Activated CD4-positive, CD25-positive, alpha-beta regulatory T cell treated with anti-CD3 and anti-CD28 coated beads, Interleukin-2, amount 50 U/mL, for 24 hours (primary cell): Measurements from ENCODE around the gene KIF26A.

Experiments used
- ATAC-seq, 2 donors: fragments of 150-1000 bp; cut with Tn5 transposase; one replicate each; pipeline ENCODE4 v1.10.0; 2021; ENCODE audit warnings: mild to moderate bottlenecking in 1 of 2, moderate library complexity in 1 of 2

The KIF26A gene

GRCh38 chr14:104211741-104212140 lies 73.4 kb downstream of the KIF26A start:
- no peak for ATAC-seq

DNA sequence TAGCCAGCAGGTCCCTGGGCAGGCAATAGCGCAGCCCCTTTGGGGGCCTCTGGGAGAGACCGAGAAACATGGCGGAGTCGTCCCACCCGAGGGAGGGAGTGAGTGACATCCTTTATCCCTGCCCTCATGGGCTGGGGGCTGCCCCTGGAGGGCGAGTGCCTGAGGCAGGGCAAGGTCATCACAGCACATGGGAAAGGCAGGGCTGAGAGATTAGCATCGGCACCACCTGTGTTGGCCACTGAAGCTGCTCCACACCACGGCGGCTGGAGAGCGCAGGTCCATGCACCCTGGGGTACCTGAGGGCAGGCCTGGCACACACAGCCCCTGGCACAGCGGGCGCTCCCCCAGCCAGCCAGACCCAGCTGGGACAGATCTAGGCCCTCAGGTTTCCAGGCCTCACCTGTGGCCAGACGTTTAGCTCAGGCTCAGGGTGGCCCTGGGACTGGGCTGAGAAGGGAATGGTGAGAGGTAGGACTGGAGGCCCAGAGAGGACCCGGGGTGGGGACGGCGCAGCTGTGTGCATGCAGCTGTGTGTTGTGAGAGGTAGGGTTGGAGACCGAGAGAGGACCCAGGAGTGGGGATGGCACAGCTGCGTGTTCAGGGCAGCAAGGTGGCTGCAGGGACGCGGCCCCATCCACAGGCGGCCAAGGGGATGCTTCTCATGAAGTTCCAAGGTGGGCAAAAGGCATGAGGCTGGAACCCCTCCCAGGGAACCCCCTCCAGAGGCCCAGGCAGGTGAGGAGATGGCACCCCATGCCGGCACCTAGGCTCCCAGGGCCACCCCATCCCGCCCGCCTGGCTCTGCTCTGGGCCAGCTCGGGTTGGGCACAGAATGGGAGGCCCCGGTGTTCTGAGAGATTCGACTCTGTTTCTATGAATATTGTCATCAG lies 74.1 kb downstream of the KIF26A start:
- no peak for ATAC-seq

- no peak for ATAC-seq
Observed at GRCh38 chr14:104213301-104214034, 75.1 kb downstream of the KIF26A start.

- ATAC-seq, result no peak
Observed at GRCh38 chr14:104214431-104215218, 76.2 kb downstream of the KIF26A start.

DNA sequence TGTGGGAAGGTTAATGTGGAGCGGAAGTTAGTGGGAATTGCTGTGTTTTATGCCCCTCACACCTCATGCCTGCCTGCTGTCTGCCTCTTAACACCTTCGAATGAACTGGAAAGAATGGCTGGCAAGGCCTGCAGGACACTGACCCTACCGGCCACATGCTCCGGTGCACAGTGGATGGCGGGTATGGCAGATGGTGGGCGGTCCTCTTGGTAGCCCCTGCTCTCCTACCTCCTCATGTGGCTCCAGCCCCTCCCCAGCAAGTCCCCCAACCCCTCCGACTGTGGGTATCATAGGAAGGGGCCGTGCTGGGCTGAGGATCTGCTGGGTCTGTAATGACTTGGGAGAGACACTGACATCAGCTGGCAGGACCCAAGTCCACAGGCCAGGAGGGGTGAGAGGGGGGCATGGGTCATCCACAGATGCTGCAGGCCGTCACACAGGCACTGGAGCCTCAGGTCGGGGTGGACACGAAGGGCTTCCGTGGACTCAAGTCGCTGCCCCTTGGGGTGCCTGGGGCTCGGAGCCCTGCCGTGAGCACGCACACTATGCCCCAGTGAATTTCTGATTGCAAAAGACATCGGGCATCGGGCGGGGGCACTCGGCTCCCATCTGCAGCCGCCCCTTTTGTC lies 77.4 kb downstream of the KIF26A start:
- ATAC-seq, result no peak

DNA sequence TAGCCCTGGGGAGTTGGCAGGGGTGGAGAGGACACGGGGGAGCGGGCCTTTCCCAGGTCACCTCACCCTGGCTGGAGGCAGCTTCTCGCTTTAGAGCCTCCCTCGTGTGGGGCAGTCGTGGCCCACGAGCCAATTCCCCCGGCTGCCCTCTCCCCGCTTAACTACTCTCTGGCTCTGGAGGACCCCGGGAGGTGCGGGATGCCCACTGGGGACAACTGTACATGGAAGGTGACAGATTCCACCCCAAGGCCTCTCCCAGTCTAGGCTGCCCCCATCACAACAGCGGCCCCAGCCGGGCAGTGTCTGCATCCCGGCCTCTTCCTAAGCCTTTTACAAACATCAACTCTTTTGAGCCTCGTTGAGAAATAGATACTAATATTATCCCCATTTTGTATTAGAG lies 78.1 kb downstream of the KIF26A start:
- ATAC-seq, result no peak

- ATAC-seq, result no peak
Observed at GRCh38 chr14:104217486-104218360, 79.3 kb downstream of the KIF26A start.

DNA sequence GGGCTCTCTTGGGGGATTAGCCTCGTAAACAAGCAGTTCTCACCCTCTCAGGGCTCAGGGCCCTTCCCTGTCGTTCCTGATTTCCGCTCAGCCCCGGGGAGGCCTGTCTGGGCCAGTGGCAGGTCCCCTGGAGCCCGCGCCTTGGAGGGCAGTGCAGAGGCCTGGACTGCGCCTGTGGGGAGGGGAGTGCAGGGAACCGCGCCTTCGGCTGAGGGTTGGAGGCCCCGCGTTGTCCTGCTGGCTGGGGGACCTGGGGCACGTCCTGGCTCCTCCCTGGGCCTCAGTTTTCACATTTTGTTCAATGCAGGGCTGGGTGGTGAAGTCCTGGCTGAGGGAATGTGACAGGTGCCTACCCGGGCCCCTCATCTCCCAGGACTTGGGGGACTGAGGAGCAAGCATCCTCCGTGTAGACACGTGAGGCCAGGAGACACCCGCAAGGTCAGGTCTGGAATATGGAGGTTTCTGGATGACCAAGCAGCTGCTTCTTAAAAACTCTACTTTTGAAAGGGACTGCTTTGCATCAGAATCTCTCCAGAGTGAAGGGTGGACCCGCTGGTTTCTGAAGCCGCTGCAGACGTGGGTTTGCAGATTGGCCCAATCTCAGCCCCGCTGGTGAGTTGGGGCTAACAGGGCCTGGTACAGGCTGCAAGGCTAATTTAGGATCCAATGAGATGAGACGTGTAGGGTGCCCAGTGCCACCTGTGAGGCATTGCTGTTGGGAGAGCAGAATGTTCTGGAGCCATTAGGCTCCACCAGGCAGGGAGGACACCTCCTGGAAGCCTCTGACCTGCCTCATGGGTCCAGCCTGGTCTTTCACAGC lies 80.2 kb downstream of the KIF26A start:
- no peak for ATAC-seq

GRCh38 chr14:104219731-104220214 lies 81.4 kb downstream of the KIF26A start:
- ATAC-seq, result no peak

DNA sequence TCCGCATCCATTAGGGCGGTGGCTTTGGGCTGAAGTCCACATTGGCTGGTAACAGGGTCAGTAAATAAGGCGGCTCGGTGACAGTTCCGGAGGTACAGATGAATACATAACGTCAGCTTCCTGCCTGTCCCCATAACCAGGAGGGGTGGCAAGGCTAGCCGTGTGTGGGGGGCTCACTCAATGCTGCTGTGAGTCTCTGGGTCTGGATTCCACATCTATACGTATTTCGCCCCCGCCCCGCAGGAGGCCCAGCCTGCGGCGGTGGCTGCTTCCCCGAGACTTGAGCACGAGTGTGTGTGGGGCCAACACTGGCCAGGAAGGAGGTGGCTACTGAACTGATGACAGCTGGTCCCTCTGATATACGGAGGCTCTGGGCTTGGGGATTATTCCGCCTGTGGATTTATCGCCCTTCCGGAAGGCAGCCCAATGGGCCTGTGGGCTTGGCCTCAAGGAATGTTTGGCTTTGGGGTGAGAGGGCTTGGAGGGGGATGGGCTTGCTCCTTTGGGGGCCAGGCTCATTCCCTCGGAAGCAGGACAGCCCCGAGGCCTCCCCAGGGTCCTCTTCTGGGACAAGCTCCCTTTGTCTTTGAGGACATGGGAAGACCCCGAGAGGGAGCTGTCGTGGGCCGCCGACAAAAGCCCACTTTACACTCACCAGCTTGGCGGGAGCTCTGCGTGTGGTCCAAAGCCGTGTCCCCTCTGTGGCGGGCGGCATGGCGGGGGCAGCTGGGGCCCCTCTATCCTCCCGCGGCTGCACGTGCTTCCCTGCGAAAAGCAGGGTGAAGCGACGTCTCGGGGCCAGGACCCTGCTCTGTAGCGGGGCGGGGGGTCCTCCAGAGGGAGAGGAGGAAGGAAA lies 82.1 kb downstream of the KIF26A start:
- ATAC-seq, result no peak

DNA sequence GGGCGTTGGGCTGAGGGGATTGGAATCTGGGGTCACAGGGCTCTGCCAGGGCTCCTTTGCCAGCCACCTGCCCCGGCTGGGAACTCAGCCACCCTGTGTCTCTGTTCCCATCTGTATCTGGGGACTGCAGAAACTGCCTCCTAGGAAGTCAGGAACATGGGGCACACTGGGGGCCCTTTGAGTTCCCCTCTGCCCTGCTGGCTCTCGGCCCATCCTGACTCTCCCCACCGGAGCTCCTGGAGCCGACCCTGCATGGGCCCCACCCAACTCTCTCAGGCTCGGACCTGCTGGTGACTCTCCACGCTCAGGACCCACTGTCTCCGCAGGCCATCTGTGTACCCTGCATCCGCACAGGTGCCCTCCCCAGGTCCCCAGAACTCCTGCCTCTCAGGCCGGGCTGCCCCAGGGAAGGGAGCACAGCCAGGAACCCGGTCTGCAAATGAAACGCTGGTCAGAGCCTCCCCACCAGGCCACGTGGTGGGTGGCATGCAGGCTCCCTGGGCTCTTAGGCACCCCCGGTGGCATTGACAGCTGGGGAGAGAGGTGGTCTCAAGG lies 82.8 kb downstream of the KIF26A start:
- ATAC-seq, result no peak

- ATAC-seq, result no peak
Observed at GRCh38 chr14:104221636-104222369, 83.4 kb downstream of the KIF26A start.

DNA sequence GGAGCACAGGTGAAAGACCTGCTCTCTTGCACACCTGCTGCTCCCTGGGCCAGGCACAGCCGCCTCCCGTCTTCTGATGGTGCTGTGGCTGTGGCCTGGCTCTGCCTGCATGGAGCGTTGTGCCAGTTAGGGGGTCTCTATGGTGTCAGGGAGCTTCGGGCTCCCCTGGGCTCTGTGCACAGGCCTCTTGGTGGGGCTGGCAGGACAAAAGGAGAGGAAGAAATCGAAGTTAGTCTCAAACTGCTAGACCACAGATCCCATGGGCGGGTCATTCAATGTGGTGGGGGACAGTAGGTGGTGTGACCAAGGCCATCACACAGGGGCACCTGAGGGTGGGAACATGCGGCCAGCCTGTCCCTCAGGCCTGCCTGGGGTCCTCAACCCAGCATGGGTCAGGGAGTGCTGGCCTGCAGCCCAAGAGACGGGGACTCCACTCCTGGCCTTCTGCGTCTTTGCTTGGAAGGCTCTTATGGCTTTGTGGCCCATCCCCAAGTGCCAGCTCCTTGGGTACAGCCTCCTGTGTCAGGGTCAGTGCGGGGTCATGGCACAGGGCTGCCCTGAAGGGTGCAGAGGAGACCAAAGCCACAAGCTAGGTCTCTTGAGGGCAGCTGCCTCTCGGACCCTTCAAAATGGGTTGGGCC lies 84.1 kb downstream of the KIF26A start:
- no peak for ATAC-seq

DNA sequence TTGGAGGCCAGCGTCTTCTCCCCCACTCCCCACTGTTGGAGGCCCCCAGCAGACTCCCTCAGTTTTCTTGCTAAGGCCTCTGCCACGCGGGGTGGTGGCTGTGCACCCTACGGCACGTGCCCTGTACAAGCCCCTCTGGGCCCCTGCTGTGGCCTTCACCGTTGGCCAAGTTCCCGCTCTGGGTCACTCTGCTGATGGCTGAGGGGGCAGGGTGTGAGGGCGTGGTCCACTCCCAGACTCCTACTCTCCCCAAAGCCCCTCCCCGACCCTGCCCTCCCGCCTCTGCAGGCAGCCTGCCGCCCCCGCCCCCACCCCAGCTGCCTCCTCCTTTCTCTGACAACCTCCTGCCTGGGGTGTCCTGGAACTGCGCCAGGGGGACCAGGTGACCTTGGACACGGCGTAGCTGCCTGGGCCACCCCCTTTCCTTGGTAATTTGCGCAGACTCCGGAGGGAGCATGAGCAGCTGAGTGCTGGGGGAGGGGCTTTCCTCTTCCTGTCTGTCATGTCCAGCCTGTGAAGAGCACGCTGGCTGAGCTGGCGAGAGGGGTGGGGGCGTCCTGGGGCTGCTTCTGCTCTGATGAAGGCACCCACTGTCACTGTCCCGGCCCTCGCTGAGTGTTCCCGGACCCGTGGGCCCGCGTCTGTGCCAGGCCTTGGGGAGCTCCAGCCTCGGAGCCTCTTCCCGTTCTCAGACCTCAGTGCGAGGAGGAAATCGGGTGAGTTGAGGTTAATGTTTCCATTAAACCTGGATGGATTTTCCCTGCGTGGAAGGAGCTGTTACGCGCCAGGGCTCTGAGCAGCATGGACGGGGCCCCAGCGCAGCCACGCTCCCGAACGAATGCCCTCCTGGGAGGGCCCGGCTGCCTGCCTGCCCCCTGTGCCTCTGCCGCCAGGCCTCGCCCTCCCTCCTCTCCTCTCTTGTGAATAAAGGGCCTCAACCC lies 85.0 kb downstream of the KIF26A start:
- no peak for ATAC-seq

DNA sequence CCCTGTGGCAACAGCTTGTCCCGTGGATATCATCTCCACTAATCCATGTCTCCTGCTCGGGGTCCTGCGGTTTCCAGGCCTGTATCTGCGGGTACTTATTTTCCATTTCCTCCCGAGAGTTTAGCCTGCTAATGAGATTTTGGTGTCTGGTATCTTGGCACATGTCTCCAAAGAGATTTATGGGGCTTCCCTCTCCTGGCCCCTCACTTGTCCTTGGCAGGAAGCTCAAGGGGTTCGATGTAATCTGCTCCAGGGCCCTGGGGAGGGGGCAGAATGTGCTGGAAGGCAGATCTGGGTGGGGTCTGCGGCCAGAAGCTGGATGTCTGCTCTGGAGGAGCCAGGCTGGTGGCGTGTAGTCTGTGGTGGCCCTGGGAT lies 85.7 kb downstream of the KIF26A start:
- no peak for ATAC-seq

- no peak for ATAC-seq
Observed at GRCh38 chr14:104224506-104225277, 86.3 kb downstream of the KIF26A start.
